GM19395 (cell line): ENCODE data around the gene BCL11B.

Experiments used
- ATAC-seq: cut with Tn5 transposase; IDR thresholded peaks from one replicate; pipeline ENCODE4 v1.9.1; 2021; ENCODE audit warnings: mild to moderate bottlenecking, moderate library complexity; ENCODE audit not compliant: unreplicated experiment

Gene BCL11B

DNA sequence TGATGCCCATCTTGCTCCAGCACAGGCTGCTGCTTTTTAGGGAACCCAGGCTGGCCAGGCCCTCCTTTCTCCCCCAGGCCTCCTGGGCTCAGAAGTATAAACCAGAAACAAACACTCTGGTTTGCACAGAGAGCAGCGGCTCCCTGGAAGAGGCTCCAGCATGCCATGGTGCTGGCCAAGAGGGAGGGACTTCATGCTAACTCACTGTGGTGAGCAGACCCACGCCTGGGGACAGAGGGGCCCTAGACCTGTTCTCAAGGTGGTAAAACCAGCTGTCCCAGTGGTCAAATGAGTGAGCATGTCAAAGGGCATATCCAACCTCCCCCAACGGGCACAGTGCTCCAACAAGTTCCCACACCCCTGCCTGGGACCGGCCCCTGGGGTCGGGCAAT, 15.5 kb downstream of the BCL11B start:
- ATAC-seq: no peak

- ATAC-seq: no peak
Observed at GRCh38 chr14:99255621-99256482, 16.1 kb downstream of the BCL11B start.

- ATAC-seq: no peak
Observed at GRCh38 chr14:99254328-99255009, 17.5 kb downstream of the BCL11B start.

GRCh38 chr14:99253890-99254289, 18.1 kb downstream of the BCL11B start:
- no peak for ATAC-seq

GRCh38 chr14:99252940-99253868, 18.8 kb downstream of the BCL11B start:
- ATAC-seq: no peak

DNA sequence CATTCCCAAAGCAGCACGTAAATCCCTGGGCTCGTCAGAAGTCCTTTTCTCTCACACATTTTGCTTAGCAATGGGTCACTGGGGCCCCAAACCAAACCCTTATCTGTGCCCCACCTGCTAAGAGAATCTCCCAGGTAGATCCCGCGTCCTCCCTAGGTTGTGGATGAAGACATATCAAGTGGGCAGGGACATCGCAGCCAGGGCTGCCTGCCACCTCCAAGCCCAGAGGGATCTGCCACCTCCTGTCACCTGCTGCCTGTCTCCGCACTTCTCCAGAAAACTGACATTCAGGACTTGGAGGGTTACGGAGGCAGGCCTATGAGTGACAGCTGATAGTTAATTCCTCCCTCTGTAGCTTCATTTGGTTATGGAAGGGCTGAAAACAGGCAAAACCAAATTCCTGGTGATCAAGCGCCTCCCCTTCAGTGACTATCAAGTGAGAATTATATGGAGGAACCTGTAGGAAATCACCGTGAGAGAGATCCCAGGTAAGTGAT, 19.5 kb downstream of the BCL11B start:
- no peak for ATAC-seq

GRCh38 chr14:99251721-99252120, 20.3 kb downstream of the BCL11B start:
- no peak for ATAC-seq

GRCh38 chr14:99250636-99251208, 21.3 kb downstream of the BCL11B start:
- ATAC-seq: no peak

DNA sequence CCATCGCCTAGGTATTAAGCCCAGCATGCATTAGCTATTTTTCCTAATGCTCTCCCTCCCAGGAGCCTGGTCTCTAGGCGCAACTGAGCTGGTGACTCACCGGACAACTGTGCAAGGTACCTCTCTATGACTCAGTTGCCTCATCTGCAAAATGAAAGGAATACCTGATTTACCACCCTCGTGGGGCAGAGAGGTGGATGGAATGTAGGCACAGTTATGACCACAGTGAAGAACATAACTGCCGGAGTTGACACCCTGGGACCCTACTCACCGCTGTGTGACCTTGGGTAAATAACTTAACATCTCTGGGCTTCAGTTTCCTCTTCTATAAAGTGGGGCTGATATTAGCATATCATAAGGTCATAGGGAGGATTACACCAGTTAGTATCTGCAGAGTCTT, 22.6 kb downstream of the BCL11B start:
- ATAC-seq: no peak

- ATAC-seq: no peak
Observed at GRCh38 chr14:99248761-99249171, 23.2 kb downstream of the BCL11B start.

- ATAC-seq: no peak
Observed at GRCh38 chr14:99247772-99248171, 24.2 kb downstream of the BCL11B start.

- no peak for ATAC-seq
Observed at GRCh38 chr14:99247101-99247729, 24.8 kb downstream of the BCL11B start.

GRCh38 chr14:99246536-99247097, 25.4 kb downstream of the BCL11B start:
- ATAC-seq: no peak

- ATAC-seq: no peak
Observed at GRCh38 chr14:99245564-99246511, 26.2 kb downstream of the BCL11B start.

DNA sequence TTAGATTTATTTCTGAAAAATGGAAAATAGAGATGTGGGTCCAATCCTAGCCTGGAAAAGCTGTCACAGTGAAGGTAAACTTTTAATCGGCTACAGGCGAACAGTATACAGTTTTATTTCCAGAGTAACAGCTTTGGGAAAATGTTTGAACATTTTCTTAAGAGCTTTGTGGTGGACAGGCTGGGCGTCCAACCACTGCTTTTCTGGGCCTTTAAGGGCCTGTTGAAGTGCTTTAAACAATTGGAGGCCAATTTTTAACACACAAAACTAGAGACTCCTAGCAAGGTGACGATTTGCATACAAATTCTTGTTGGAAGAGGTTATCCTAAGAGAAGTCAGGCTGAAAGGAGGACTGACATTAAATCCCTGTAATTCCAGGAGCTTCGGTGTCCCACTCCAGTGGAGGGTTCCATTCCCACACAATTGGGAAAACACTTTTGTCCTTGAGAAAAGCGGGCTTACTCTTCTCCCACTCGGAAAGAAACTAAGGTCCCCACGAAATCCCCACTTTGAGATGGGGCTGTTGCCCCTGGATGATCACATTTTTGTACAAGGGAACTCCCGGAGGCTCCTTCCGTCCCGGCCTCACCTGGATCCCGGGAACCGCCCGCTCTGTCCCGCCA, 26.9 kb downstream of the BCL11B start:
- ATAC-seq: no peak

DNA sequence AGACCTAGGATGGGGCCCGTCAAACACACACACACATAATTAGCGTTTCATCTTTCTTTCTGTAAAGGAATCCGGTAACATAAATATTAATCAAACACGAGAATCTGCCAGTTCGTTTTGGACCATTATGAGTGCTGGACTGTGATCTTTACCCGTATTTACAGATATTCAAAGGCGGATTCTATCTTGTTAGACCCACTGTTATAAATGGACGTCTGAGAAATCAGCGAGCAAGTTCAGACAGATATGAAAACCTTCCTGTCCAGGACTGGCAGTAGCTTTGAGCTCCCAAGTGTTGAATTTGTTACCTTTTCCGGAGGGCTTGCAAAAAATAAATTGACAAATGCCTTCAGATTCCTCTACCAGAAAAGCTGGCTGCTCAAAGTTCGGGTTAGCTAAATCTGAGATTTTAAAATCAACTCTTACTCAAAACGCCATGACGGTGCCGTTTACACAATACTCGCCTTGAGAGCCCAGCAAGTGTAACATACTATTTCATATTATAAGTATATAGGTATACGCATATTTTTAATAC, 27.6 kb downstream of the BCL11B start:
- ATAC-seq: no peak

GRCh38 chr14:99242816-99243721, 28.9 kb downstream of the BCL11B start:
- no peak for ATAC-seq
